GM18870 (cell line): ENCODE data around the gene PLIN4.

Experiments used
- ATAC-seq: cut with Tn5 transposase; IDR thresholded peaks from one replicate; pipeline ENCODE4 v1.9.1; 2021; ENCODE audit warnings: moderate library complexity; ENCODE audit not compliant: unreplicated experiment

PLIN4 gene

GRCh38 chr19:4508698-4509097, 9.6 kb downstream of the PLIN4 start:
- ATAC-seq, result no peak

- no peak for ATAC-seq
Measured at GRCh38 chr19:4507804-4508203, 10.5 kb downstream of the PLIN4 start.

- ATAC-seq, result no peak
Measured at GRCh38 chr19:4507150-4507452, 11.2 kb downstream of the PLIN4 start.

- ATAC-seq, result no peak
Measured at GRCh38 chr19:4506449-4507149, 11.7 kb downstream of the PLIN4 start.

GRCh38 chr19:4505570-4506448, 12.5 kb downstream of the PLIN4 start:
- ATAC-seq, result no peak

- ATAC-seq, result no peak
Measured at GRCh38 chr19:4504891-4505569, 13.3 kb downstream of the PLIN4 start.

GRCh38 chr19:4504297-4504701, 14.0 kb downstream of the PLIN4 start:
- ATAC-seq, result no peak

GRCh38 chr19:4503825-4504170, 14.5 kb downstream of the PLIN4 start:
- ATAC-seq, result no peak

- no peak for ATAC-seq
Measured at GRCh38 chr19:4503132-4503824, 15.0 kb downstream of the PLIN4 start.

GRCh38 chr19:4502282-4503131, 15.8 kb downstream of the PLIN4 start:
- no peak for ATAC-seq

GRCh38 chr19:4501691-4502090, 16.6 kb downstream of the PLIN4 start:
- no peak for ATAC-seq

- ATAC-seq, result no peak
Measured at GRCh38 chr19:4500841-4501591, 17.3 kb downstream of the PLIN4 start.

GRCh38 chr19:4499855-4500254, 18.4 kb downstream of the PLIN4 start:
- ATAC-seq, result no peak

GRCh38 chr19:4499318-4499717, 19.0 kb downstream of the PLIN4 start:
- no peak for ATAC-seq

- ATAC-seq, result no peak
Measured at GRCh38 chr19:4498694-4499093, 19.6 kb downstream of the PLIN4 start.

GRCh38 chr19:4497770-4498389, 20.4 kb downstream of the PLIN4 start:
- ATAC-seq, result no peak

GRCh38 chr19:4496304-4496703, 22.0 kb downstream of the PLIN4 start:
- no peak for ATAC-seq

- no peak for ATAC-seq
Measured at GRCh38 chr19:4495471-4495870, 22.8 kb downstream of the PLIN4 start.

GRCh38 chr19:4494691-4495064, 23.6 kb downstream of the PLIN4 start:
- no peak for ATAC-seq
